OCI-LY1 (cell line): ENCODE measurements around the gene WRNIP1.

Experiments used
- H2AFZ ChIP-seq: fragments of 200-600 bp; sonication (generic), shearing (Covaris generic); 2 replicates; pipeline ENCODE4 v1.6.0; 2014; ENCODE audit warnings: antibody characterized with exemption, mild to moderate bottlenecking, low read length
- H3F3A ChIP-seq: fragments of 200-600 bp; sonication (generic), shearing (Covaris generic); 2 replicates; pipeline ENCODE4 v1.6.0; 2014; ENCODE audit warnings: mild to moderate bottlenecking, antibody characterized with exemption, low read length, moderate library complexity; ENCODE audit not compliant: insufficient read depth
- H3K27ac ChIP-seq: fragments of 200-600 bp; sonication (generic); 2 replicates; pipeline ENCODE4 v1.5.1; 2014; ENCODE audit warnings: low read length, mixed run types, mild to moderate bottlenecking, low read depth; ENCODE audit not compliant: poor library complexity, severe bottlenecking
- H3K27me3 ChIP-seq: fragments of 200-600 bp; sonication (generic); 2 replicates; pipeline ENCODE4 v1.6.0; 2014; ENCODE audit warnings: antibody characterized with exemption, mild to moderate bottlenecking, low read length, moderate library complexity; ENCODE audit not compliant: insufficient read depth
- H3K36me3 ChIP-seq: fragments of 200-600 bp; sonication (generic); 2 replicates; pipeline ENCODE4 v1.6.1; 2014; ENCODE audit warnings: mild to moderate bottlenecking, antibody characterized with exemption, low read length, moderate library complexity, mixed read lengths; ENCODE audit not compliant: insufficient read depth
- H3K4me1 ChIP-seq: fragments of 200-600 bp; sonication (generic); 2 replicates; pipeline ENCODE4 v1.5.1; 2014; ENCODE audit warnings: mild to moderate bottlenecking, low read length, moderate library complexity; ENCODE audit not compliant: insufficient read depth, severe bottlenecking
- H3K4me2 ChIP-seq: fragments of 200-600 bp; sonication (generic), shearing (Covaris generic); 2 replicates; pipeline ENCODE4 v1.6.1; 2014; ENCODE audit warnings: low read length
- H3K4me3 ChIP-seq: fragments of 200-600 bp; sonication (generic); 2 replicates; pipeline ENCODE4 v1.5.1; 2014; ENCODE audit warnings: low read length, low read depth, mild to moderate bottlenecking, mixed read lengths; ENCODE audit not compliant: poor library complexity, severe bottlenecking
- H3K79me2 ChIP-seq: fragments of 200-600 bp; shearing (Covaris generic); 2 replicates; pipeline ENCODE4 v1.6.1; 2016; ENCODE audit warnings: mixed run types, low read length, mixed read lengths; ENCODE audit not compliant: insufficient read depth
- H3K9ac ChIP-seq: fragments of 200-600 bp; sonication (generic), shearing (Covaris generic); 2 replicates; pipeline ENCODE4 v1.6.1; 2014; ENCODE audit warnings: mild to moderate bottlenecking, low read length, mixed read lengths
- H3K9me2 ChIP-seq: fragments of 200-600 bp; sonication (generic), shearing (Covaris generic); 2 replicates; pipeline ENCODE4 v1.6.1; 2014; ENCODE audit warnings: low read depth, mild to moderate bottlenecking, low read length, mixed read lengths
- H3K9me3 ChIP-seq: fragments of 200-600 bp; shearing (Covaris generic); 2 replicates; pipeline ENCODE4 v1.6.1; 2014; ENCODE audit warnings: low read length, mixed read lengths
- H4K20me1 ChIP-seq: fragments of 200-600 bp; sonication (generic), shearing (Covaris generic); 2 replicates; pipeline ENCODE4 v1.6.0; 2016; ENCODE audit warnings: mild to moderate bottlenecking, low read length; ENCODE audit not compliant: insufficient read depth
- EZH2 ChIP-seq: fragments of 200-600 bp; sonication (generic), shearing (Covaris generic); IDR thresholded peaks from 2 replicates; pipeline ENCODE4 v1.8.0; 2017; ENCODE audit warnings: borderline replicate concordance, mixed run types, mild to moderate bottlenecking, antibody characterized with exemption, low read length, moderate library complexity, mixed read lengths
- TF ChIP-seq, protein P1 (sequence below): fragments of 200-600 bp; sonication (generic), shearing (Covaris generic); IDR thresholded peaks from 2 replicates; pipeline ENCODE4 v1.5.1; 2017; ENCODE audit warnings: mild to moderate bottlenecking, antibody characterized with exemption, low read length, moderate library complexity, mixed read lengths

WRNIP1 gene

DNA sequence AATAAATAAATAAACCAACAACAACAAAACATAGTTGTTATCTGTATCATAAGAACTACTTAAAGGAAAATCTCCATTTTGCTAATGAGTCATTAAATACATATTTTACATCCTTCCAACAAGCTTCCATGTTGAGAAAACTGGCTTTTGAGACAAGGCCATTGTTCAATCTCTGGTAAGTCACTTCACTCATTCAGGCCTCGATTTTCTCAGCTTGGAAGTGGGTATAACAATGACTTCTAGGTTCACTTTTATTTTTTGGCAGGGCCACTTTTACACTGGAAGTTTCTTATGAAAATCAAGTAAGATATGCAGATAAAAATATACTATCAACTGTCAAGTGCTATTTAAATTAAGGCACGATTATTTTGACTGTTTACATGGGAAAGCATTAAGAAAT is 30.0 kb downstream of the WRNIP1 start:
- Histone ChIP-seq H3K9me2 (no peaks in the 10 kb centered on the region), H3F3A (no peaks in the 10 kb centered on the region), H3K79me2 (no peaks in the 10 kb centered on the region), H3K9me3 (no peaks in the 10 kb centered on the region), H3K4me3 (no peak overlapping the region), H3K36me3 (no peaks in the 10 kb centered on the region), H4K20me1 (no peaks in the 10 kb centered on the region), H3K4me2 (no peak overlapping the region), H3K27ac (no peak overlapping the region), H3K4me1 (peaks cover 5% of the 10 kb centered on the region), H2AFZ (no peak overlapping the region), H3K27me3 (no peaks in the 10 kb centered on the region), H3K9ac (no peak overlapping the region)
- no peak for TF ChIP-seq EZH2
- TF ChIP-seq, protein P1, sequence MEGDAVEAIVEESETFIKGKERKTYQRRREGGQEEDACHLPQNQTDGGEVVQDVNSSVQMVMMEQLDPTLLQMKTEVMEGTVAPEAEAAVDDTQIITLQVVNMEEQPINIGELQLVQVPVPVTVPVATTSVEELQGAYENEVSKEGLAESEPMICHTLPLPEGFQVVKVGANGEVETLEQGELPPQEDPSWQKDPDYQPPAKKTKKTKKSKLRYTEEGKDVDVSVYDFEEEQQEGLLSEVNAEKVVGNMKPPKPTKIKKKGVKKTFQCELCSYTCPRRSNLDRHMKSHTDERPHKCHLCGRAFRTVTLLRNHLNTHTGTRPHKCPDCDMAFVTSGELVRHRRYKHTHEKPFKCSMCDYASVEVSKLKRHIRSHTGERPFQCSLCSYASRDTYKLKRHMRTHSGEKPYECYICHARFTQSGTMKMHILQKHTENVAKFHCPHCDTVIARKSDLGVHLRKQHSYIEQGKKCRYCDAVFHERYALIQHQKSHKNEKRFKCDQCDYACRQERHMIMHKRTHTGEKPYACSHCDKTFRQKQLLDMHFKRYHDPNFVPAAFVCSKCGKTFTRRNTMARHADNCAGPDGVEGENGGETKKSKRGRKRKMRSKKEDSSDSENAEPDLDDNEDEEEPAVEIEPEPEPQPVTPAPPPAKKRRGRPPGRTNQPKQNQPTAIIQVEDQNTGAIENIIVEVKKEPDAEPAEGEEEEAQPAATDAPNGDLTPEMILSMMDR = no peak

DNA sequence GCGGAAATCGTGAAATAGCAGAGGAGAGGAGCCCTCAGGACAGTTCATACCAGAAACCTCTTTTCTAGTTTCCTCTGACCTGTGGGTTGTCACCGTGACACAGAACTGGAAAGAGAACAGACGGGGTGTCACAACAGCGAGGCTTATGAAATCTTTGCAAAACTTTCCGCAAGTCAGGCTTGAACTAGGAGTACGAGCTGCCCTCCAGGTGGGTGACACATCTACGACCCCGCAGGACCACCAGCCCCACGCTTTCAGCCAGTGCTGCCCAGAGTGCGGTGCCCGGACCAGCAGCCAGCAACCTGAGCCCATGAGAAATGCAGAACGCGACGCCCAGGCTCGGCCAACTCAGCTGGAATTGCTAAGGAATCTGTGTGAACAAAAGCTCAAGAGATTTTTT is 30.8 kb downstream of the WRNIP1 start:
- no peak overlapping the region for H2AFZ ChIP-seq
- no peaks in the 10 kb centered on the region for H3K27me3 ChIP-seq
- H3K27ac ChIP-seq = no peak overlapping the region
- H4K20me1 ChIP-seq = no peaks in the 10 kb centered on the region
- TF ChIP-seq EZH2 = no peak
- TF ChIP-seq, protein P1 = no peak
- H3K4me1 ChIP-seq = peaks cover 5% of the 10 kb centered on the region
- H3F3A ChIP-seq = no peaks in the 10 kb centered on the region
- H3K36me3 ChIP-seq = no peaks in the 10 kb centered on the region
- no peak overlapping the region for H3K9ac ChIP-seq
- H3K4me2 ChIP-seq = no peak overlapping the region
- no peaks in the 10 kb centered on the region for H3K9me3 ChIP-seq
- H3K79me2 ChIP-seq = no peaks in the 10 kb centered on the region
- H3K9me2 ChIP-seq = no peaks in the 10 kb centered on the region
- no peak overlapping the region for H3K4me3 ChIP-seq

DNA sequence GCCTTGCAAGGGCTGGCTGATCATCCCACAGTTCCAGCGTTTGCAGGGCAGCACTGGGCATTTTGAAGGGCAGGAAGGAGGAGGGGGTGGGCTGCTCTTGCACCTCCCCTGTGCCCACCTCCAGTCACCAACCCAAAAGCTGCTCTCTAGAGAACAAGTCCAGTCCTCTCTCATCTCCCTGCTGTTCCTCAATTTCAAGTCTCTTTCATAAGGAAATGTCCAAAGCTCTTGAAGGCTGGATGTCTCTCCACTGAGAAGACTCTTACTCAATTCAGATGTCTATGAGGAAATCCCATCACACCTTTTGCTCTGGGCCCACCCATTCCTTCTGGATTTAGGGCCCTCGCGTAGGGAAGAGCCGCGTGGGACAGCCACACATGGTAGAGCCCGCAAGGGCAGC is 31.7 kb downstream of the WRNIP1 start:
- H3K4me1 ChIP-seq = no peaks in the 10 kb centered on the region
- H2AFZ ChIP-seq = no peak overlapping the region
- H3K4me3 ChIP-seq = no peak overlapping the region
- H3K27me3 ChIP-seq = no peaks in the 10 kb centered on the region
- H3K27ac ChIP-seq = no peak overlapping the region
- no peak overlapping the region for H3K4me2 ChIP-seq
- no peaks in the 10 kb centered on the region for H3K9me3 ChIP-seq
- no peaks in the 10 kb centered on the region for H3K79me2 ChIP-seq
- no peaks in the 10 kb centered on the region for H3F3A ChIP-seq
- no peak overlapping the region for H3K9ac ChIP-seq
- H3K9me2 ChIP-seq = no peaks in the 10 kb centered on the region
- H3K36me3 ChIP-seq = no peaks in the 10 kb centered on the region
- no peak for TF ChIP-seq EZH2
- TF ChIP-seq, protein P1 = no peak
- no peaks in the 10 kb centered on the region for H4K20me1 ChIP-seq
